OCI-LY7 (cell line): ENCODE results near the gene ADD2. TPM values are rescaled to one million over a fixed set of nuclear protein-coding genes. Genes with fewer than 3 reads are reported as not detected.

Source experiments
- BruUV-seq: library from RNA; stranded (reverse); fragments of 400-500 nt; replicated peaks from 2 replicates; lab custom pipeline; 2021; lab: Mats Ljungman, UMichigan
- CTCF ChIA-PET: fragments of 300-600 bp; sonication (Branson Sonifier 250); formaldehyde crosslinking; loops from one replicate; lab custom pipeline; 2022; ENCODE audit warnings: antibody characterized with exemption; ENCODE audit not compliant: unreplicated experiment; lab: Charles Lee
- POLR2A ChIA-PET: fragments of 300-600 bp; sonication (Branson Sonifier 250); formaldehyde crosslinking; loops from one replicate; lab custom pipeline; 2022; ENCODE audit warnings: antibody characterized with exemption; lab: Charles Lee
- DNase-seq: peaks from one replicate; pipeline ENCODE4 v3.0.0-alpha.2; 2015; ENCODE audit warnings: low spot score
- H2AFZ ChIP-seq: fragments of 200-600 bp; sonication (generic), shearing (Covaris generic); 2 replicates; pipeline ENCODE4 v1.6.1; 2014; ENCODE audit warnings: mild to moderate bottlenecking, antibody characterized with exemption, low read length, moderate library complexity
- H3K27ac ChIP-seq: fragments of 200-600 bp; sonication (generic); 2 replicates; pipeline ENCODE4 v1.5.1; 2014; ENCODE audit warnings: mixed run types, low read depth, mild to moderate bottlenecking, moderate library complexity, low read length, inconsistent platforms; ENCODE audit not compliant: poor library complexity, severe bottlenecking
- H3K36me3 ChIP-seq: fragments of 200-600 bp; sonication (generic); 2 replicates; pipeline ENCODE4 v1.6.1; 2014; ENCODE audit warnings: mild to moderate bottlenecking, antibody characterized with exemption, low read length, moderate library complexity, mixed read lengths; ENCODE audit not compliant: insufficient read depth
- H3K4me1 ChIP-seq: fragments of 200-600 bp; sonication (generic); 2 replicates; pipeline ENCODE4 v1.5.1; 2014; ENCODE audit warnings: mild to moderate bottlenecking, low read length; ENCODE audit not compliant: insufficient read depth, poor library complexity, severe bottlenecking
- H3K4me2 ChIP-seq: fragments of 200-600 bp; sonication (generic); 2 replicates; pipeline ENCODE4 v1.6.1; 2014; ENCODE audit warnings: mild to moderate bottlenecking, low read length
- H3K4me3 ChIP-seq: fragments of 200-600 bp; sonication (generic); 2 replicates; pipeline ENCODE4 v1.5.1; 2014; ENCODE audit warnings: mild to moderate bottlenecking, low read depth, low read length; ENCODE audit not compliant: poor library complexity, severe bottlenecking
- H3K79me2 ChIP-seq: fragments of 200-600 bp; sonication (generic); 2 replicates; pipeline ENCODE4 v1.6.1; 2016; ENCODE audit warnings: low read depth, mild to moderate bottlenecking, low read length, moderate library complexity, mixed read lengths; ENCODE audit not compliant: insufficient read depth
- H3K9me2 ChIP-seq: fragments of 200-600 bp; sonication (generic); 2 replicates; pipeline ENCODE4 v1.6.1; 2016; ENCODE audit warnings: mild to moderate bottlenecking, low read length, mixed read lengths; ENCODE audit not compliant: insufficient read depth
- H3K9me3 ChIP-seq: fragments of 200-600 bp; sonication (generic); 2 replicates; pipeline ENCODE4 v1.6.1; 2014; ENCODE audit warnings: mild to moderate bottlenecking, mixed run types, low read length, mixed read lengths
- H4K20me1 ChIP-seq: fragments of 200-600 bp; sonication (generic); 2 replicates; pipeline ENCODE4 v1.6.1; 2014; ENCODE audit warnings: mild to moderate bottlenecking, antibody characterized with exemption, low read length, moderate library complexity, mixed read lengths; ENCODE audit not compliant: insufficient read depth
- EZH2phosphoT487 ChIP-seq: fragments of 200-600 bp; sonication (generic); IDR thresholded peaks from 2 replicates; pipeline ENCODE4 v1.6.1; 2018; ENCODE audit warnings: low read depth, borderline replicate concordance, mild to moderate bottlenecking, mixed run types, antibody characterized with exemption, low read length, moderate library complexity, mixed read lengths
- intact Hi-C: fragments of 100-400 bp; cut with micrococcal nuclease; formaldehyde crosslinking; loops from one replicate; pipeline ENCODE4 v1.10.0; 2022; ENCODE audit not compliant: unreplicated experiment
- total RNA-seq, 2 experiments: library from RNA; depleted of rRNA in 1 of 2; stranded (reverse); fragments of >200 nt in 1 of 2; shearing (Covaris generic) in 1 of 2; gene quantifications; 2 replicates each; pipeline ENCODE4 v1.2.3, GENCODE V29; 2014 to 2022
- TF ChIP-seq, protein P1 (sequence below): fragments of 200-600 bp; sonication (generic); conservative IDR thresholded peaks from 2 replicates; pipeline ENCODE4 v1.5.1; 2014; ENCODE audit warnings: mild to moderate bottlenecking, antibody characterized with exemption, low read length, moderate library complexity, mixed read lengths

ADD2 gene
- total RNA-seq, 2 experiments from 2014 or later = not detected

- Histone ChIP-seq H3K9me3 (no peaks in the 10 kb centered on the region), H3K79me2 (no peaks in the 10 kb centered on the region), H3K9me2 (no peaks in the 10 kb centered on the region), H3K4me1 (no peaks in the 10 kb centered on the region), H4K20me1 (no peaks in the 10 kb centered on the region), H3K36me3 (no peaks in the 10 kb centered on the region), H3K4me2 (no peak overlapping the region), H2AFZ (no peak overlapping the region), H3K27ac (no peak overlapping the region), H3K4me3 (no peak overlapping the region)
- no peak for DNase-seq
- ChIA-PET POLR2A (no interaction called here), CTCF (no interaction called here)
- BruUV-seq = no TSS peak
- no peak for TF ChIP-seq EZH2phosphoT487
- TF ChIP-seq, protein P1, sequence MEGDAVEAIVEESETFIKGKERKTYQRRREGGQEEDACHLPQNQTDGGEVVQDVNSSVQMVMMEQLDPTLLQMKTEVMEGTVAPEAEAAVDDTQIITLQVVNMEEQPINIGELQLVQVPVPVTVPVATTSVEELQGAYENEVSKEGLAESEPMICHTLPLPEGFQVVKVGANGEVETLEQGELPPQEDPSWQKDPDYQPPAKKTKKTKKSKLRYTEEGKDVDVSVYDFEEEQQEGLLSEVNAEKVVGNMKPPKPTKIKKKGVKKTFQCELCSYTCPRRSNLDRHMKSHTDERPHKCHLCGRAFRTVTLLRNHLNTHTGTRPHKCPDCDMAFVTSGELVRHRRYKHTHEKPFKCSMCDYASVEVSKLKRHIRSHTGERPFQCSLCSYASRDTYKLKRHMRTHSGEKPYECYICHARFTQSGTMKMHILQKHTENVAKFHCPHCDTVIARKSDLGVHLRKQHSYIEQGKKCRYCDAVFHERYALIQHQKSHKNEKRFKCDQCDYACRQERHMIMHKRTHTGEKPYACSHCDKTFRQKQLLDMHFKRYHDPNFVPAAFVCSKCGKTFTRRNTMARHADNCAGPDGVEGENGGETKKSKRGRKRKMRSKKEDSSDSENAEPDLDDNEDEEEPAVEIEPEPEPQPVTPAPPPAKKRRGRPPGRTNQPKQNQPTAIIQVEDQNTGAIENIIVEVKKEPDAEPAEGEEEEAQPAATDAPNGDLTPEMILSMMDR = no peak
- intact Hi-C loops = no loop called here
Observed at GRCh38 chr2:70757966-70758365, 10.0 kb downstream of the ADD2 start.

GRCh38 chr2:70757360-70757759 is 10.6 kb downstream of the ADD2 start:
- Histone ChIP-seq H3K36me3 (no peaks in the 10 kb centered on the region), H3K9me3 (no peaks in the 10 kb centered on the region), H4K20me1 (no peaks in the 10 kb centered on the region), H3K27ac (no peak overlapping the region), H3K79me2 (no peaks in the 10 kb centered on the region), H2AFZ (no peak overlapping the region), H3K9me2 (no peaks in the 10 kb centered on the region), H3K4me1 (no peaks in the 10 kb centered on the region), H3K4me2 (no peak overlapping the region), H3K4me3 (no peak overlapping the region)
- no TSS peak for BruUV-seq
- TF ChIP-seq, protein P1 = no peak
- TF ChIP-seq EZH2phosphoT487 = no peak
- ChIA-PET POLR2A (no interaction called here), CTCF (no interaction called here)
- DNase-seq = no peak
- intact Hi-C loops = no loop called here

GRCh38 chr2:70756128-70756527 is 11.9 kb downstream of the ADD2 start:
- no peaks in the 10 kb centered on the region for H3K9me3 ChIP-seq
- H4K20me1 ChIP-seq = no peaks in the 10 kb centered on the region
- no peaks in the 10 kb centered on the region for H3K36me3 ChIP-seq
- TF ChIP-seq, protein P1 = no peak
- no peak for TF ChIP-seq EZH2phosphoT487
- H2AFZ ChIP-seq = no peak overlapping the region
- H3K4me3 ChIP-seq = no peak overlapping the region
- H3K9me2 ChIP-seq = no peaks in the 10 kb centered on the region
- H3K79me2 ChIP-seq = no peaks in the 10 kb centered on the region
- no TSS peak for BruUV-seq
- H3K4me2 ChIP-seq = no peak overlapping the region
- intact Hi-C loops = no loop called here
- no peak for DNase-seq
- ChIA-PET CTCF (no interaction called here), POLR2A (no interaction called here)
- H3K4me1 ChIP-seq = no peaks in the 10 kb centered on the region
- no peak overlapping the region for H3K27ac ChIP-seq
